Loucy (cell line): Measurements from ENCODE around the gene SCN2A.

Experiments used
- CTCF ChIP-seq: fragments of 200-600 bp; sonication (generic); conservative IDR thresholded peaks from 2 replicates; pipeline ENCODE4 v1.5.1; 2014; ENCODE audit warnings: mild to moderate bottlenecking, antibody characterized with exemption, low read length
- EZH2phosphoT487 ChIP-seq: fragments of 200-600 bp; IDR thresholded peaks from 2 replicates; pipeline ENCODE4 v1.6.1; 2018; ENCODE audit warnings: antibody characterized with exemption, mild to moderate bottlenecking, moderate library complexity, borderline replicate concordance

DNA sequence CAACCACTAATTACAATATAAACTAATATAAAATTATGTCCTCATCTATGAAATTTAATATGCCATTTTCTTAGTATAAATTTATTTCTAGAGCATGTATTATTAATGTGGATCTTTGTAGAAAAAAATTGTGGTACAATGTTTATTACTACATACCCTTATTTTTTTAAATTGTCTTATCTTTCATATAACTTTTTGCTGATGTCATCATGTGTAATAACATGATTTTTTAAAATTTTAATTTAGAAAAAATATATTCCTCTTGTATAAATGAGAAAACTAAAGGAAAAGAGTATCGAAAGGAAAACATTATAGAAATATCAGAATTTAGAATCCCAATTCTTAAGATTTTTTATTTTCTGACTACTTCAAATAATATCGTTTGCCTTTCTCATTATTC is 49.9 kb downstream of the SCN2A start:
- TF ChIP-seq CTCF (no peak), EZH2phosphoT487 (no peak)
